Activated naive CD8-positive, alpha-beta T cell treated with anti-CD3 and anti-CD28 coated beads for 36 hours (primary cell): ENCODE results near the gene C6orf62. TPM values are rescaled to one million over a fixed set of nuclear protein-coding genes. Genes with fewer than 3 reads are reported as not detected.

ENCODE experiments used
- DNase-seq: peaks from one replicate; pipeline ENCODE4 v3.0.0; 2021
- H3K27ac Mint-ChIP-seq: one replicate; pipeline ENCODE4 v1.8.0; 2022; ENCODE audit warnings: mild to moderate bottlenecking, moderate library complexity, mixed read lengths
- H3K27me3 Mint-ChIP-seq: one replicate; pipeline ENCODE4 v1.8.0; 2022; ENCODE audit warnings: mild to moderate bottlenecking, mixed read lengths
- H3K36me3 Mint-ChIP-seq: one replicate; pipeline ENCODE4 v1.8.0; 2021; ENCODE audit warnings: mild to moderate bottlenecking, mixed read lengths
- H3K4me1 Mint-ChIP-seq: one replicate; pipeline ENCODE4 v1.8.0; 2021; ENCODE audit warnings: mixed read lengths
- H3K4me3 Mint-ChIP-seq: one replicate; pipeline ENCODE4 v1.8.0; 2022; ENCODE audit warnings: mild to moderate bottlenecking, moderate library complexity, mixed read lengths
- H3K9me3 Mint-ChIP-seq: one replicate; pipeline ENCODE4 v1.8.0; 2022; ENCODE audit warnings: mixed read lengths
- total RNA-seq, 2 experiments: library from RNA; stranded (reverse); gene quantifications; one replicate each; pipeline ENCODE4 v1.2.3, GENCODE V29; 2021

C6orf62 gene
- total RNA-seq, 2 experiments from 2014 or later: 110 to 111 TPM

GRCh38 chr6:24655215-24655614, 63.7 kb downstream of the C6orf62 start:
- H3K4me1 Mint-ChIP-seq: peaks cover 11% of the 10 kb centered on the region

More at GRCh38 chr6:24655215-24655614, 63.7 kb downstream of the C6orf62 start:
- Mint-ChIP-seq H3K9me3 (no peaks in the 10 kb centered on the region), H3K27me3 (no peaks in the 10 kb centered on the region), H3K27ac (no peak overlapping the region), H3K4me3 (no peak overlapping the region), H3K36me3 (peaks cover 23% of the 10 kb centered on the region)
- DNase-seq: no peak

Other genes starting within 250 kb of the C6orf62 start
- 1 to 10 TPM in 1 of 2 experiments, under 1 TPM in 1; 0.74 to 1.1 TPM for gene GPLD1, start 229.6 kb downstream of the C6orf62 start, total RNA-seq
- 10 to 100 TPM; 18.2 to 20.9 TPM for gene ALDH5A1, start 224.2 kb downstream of the C6orf62 start, total RNA-seq
- gene KIAA0319, start 73.0 kb downstream of the C6orf62 start, total RNA-seq: under 1 TPM; 0.08 to 0.10 TPM
- gene TDP2, start 52.3 kb downstream of the C6orf62 start, total RNA-seq: 10 to 100 TPM; 43.7 to 45.9 TPM
- 10 to 100 TPM; 22.9 to 24.2 TPM for gene ACOT13, start 52.1 kb downstream of the C6orf62 start, total RNA-seq
- gene GMNN, start 55.8 kb upstream of the C6orf62 start, total RNA-seq: 10 to 100 TPM; 74.1 to 75.8 TPM
- gene ARMH2, start 79.8 kb upstream of the C6orf62 start, total RNA-seq: not detected
- gene RIPOR2, start 216.8 kb upstream of the C6orf62 start, total RNA-seq: 10 to 100 TPM; 75.2 to 80.0 TPM